Smooth muscle cell of the brain vasculature (primary cell): Measurements from ENCODE around the gene POP5.

Experiments used
- DNase-seq: peaks from one replicate; pipeline ENCODE4 v3.0.0-alpha.2; 2012; ENCODE audit warnings: low read depth, low spot score

The POP5 gene

DNA sequence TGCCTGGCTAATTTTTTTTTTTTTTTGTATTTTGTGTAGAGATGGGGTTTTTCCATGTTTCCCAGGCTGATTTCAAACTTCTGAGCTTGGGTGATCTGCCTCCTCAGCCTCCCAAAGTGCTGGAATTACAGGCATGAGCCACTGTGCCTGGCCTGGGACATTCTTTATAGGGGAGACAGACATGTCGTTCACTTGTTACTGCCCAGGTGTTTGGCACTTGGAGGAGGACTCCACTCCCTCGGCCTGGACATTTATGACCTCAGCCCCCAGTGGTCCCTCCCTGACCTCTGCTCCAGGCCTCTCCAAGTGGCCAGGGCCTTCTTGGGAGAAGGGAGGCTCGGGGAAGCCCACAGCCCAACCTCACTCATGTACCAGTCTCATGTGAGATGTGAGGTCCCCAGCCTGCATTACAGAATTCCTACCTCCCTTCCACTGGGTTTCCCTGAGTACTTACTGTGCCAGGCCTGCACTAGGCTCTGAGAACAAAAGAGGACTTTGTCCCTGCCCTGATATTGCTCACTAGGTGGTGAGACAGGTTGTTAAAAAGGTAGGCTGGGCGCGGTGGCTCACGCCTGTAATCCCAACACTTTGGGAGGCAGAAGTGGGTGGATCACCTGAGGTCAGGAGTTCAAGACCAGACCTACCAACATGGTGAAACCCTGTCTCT is 9.7 kb upstream of the POP5 start:
- no peak for DNase-seq

GRCh38 chr12:120588948-120589930 is 8.0 kb upstream of the POP5 start:
- no peak for DNase-seq

- DNase-seq = no peak
Measured at GRCh38 chr12:120588371-120588770, 7.2 kb upstream of the POP5 start.

DNA sequence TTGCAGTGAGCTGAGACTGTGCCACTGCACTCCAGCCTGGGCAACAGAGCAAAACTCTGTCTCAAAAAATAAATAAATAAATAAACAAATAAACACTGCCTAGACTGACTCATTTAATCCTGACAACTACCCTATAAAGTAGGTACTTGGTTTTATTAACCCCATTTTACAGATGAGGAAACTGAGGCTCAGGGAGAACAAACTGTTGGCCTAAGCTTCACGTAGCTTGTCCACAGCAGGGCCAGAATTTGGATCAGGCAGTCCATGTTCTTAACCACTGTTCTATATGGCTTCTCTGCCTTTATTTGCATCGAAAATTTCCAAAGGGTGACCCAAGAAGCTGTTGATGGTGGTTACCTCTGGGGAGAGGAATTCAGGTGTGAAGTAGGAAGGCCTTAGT is 5.7 kb upstream of the POP5 start:
- no peak for DNase-seq

DNA sequence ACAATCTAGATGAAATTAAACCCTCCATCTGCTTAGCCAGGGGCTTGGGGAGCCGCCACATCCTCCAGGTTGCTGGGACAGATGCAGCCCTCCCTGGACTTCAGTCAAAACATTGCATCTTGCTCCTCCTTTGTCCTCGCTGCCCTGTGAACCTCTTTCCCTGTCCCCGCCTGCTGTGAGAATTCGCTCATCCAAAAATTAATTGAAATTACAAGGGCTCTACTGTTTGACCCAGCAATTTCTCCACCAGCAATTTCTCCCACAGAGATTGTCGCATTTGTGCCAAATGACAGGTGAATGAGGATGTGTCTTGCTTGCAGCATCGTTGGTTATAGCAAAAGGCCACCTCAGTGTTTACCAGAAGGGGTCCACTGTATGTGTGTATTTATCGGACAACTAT is 5.0 kb upstream of the POP5 start:
- no peak for DNase-seq

- no peak for DNase-seq
Measured at GRCh38 chr12:120584343-120585149, 3.3 kb upstream of the POP5 start.

DNA sequence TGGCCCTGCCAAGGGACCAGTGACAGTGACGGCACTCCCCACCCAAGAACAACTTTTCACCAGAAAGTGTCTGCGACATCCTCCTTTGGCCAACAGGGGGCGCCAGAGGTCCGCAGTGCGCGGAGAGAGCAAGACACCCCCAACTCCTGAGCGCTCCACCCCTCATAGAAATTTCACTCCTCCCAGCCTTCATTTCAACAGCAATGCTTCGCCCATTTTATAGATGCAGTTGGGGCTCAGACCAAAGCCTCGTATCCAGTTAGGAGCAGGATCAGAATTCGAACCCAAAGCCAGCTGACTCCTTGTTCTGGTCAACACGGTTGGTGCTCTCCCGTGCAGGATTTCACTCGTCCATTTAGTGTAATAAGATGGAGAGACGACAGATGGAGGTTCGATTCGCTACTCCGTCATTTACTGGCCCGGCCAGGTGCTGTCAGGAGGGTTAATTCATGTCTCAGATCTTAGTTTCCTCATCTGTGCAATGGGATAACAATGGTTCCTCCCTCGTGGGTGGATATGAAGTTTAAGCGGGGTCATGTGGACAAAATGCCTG is 2.4 kb upstream of the POP5 start:
- peak; percentile 26 for DNase-seq

GRCh38 chr12:120581998-120582397 is 796 bp upstream of the POP5 start:
- no peak for DNase-seq

DNA sequence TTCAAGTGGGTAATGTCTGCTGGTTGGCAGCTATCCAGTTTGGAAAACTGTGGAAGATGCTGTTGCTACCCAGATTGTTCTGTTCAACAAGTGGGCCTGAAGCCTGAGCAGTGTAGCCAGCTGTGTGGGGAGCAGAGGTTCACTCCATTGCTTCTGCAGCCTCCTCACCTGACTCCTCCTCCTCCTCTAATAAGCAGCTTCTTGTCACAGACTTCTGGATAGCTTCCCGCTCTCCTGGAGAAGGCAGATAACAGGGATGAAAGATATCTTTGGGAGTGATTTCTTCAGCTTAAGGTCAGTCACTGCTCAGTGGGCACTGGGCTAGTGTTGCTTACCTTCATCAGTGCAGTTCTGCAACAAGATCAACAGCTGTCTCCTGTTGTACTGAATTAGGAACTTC is 2.0 kb downstream of the POP5 start:
- DNase-seq = no peak

DNA sequence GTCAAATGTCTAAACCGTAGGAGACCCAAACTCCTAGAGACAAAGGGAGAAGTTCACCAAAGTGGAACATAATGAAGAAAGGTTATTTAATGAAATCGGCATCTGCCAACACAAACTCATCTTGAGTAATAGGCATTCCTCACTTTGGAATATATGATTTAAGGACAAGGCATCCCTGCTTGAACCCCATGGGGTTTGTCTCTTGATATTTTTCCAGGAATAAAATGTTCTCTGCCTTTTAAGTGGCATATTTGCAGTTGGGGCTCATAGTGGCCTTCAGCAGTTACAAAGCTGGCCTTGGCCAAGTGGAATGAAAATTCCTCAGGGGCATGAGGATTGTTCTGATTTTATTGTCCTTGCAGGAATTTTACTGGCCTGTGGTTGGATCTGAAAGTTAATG is 7.1 kb downstream of the POP5 start:
- DNase-seq = no peak

GRCh38 chr12:120573560-120573959 is 7.6 kb downstream of the POP5 start:
- no peak for DNase-seq

DNA sequence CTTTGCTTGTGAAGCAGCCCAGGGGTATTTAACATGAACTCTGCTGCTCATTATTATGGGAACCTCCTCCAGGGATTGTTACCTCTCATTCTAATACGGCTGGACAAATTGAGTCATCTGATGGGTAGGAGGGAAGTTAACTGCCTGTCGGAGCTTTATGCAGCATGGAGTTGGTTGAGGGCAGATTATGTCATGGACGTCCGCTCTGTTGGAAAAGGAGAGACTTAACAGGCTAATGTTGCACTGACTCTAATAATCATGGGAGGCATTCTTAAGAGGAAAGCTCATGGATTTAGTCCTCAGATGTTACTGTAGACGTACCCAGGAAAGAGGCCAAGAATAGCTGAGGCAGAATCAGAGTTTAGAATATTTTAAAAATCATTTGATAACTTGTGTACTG is 9.9 kb downstream of the POP5 start:
- no peak for DNase-seq

- no peak for DNase-seq
Measured at GRCh38 chr12:120563495-120563894, 17.7 kb downstream of the POP5 start.

- DNase-seq = no peak
Measured at GRCh38 chr12:120562906-120563305, 18.3 kb downstream of the POP5 start.

DNA sequence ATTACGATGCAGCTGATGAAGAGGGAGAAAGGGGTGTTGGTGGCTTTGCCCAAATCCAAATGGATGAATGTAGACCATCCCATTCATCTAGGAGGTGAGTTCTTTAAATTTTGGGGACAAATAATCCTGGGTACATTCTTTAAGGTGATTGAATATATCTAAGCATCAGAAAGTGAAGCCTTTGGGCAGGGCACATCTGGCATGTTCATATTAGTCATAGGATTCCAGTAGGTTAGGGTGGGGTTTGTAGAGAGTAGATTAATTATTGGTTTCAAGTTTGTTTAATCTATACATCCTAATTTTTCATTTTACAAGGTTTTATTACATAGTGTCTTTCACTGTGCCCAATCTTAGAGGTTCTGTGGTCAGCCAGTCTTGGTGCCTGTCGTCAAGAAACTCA is 23.6 kb downstream of the POP5 start:
- no peak for DNase-seq

GRCh38 chr12:120554678-120555077 is 26.5 kb downstream of the POP5 start:
- DNase-seq = no peak

- no peak for DNase-seq
Measured at GRCh38 chr12:120546050-120546386, 35.2 kb downstream of the POP5 start.

GRCh38 chr12:120544691-120545090 is 36.5 kb downstream of the POP5 start:
- DNase-seq = no peak

- no peak for DNase-seq
Measured at GRCh38 chr12:120542166-120542565, 39.0 kb downstream of the POP5 start.

DNA sequence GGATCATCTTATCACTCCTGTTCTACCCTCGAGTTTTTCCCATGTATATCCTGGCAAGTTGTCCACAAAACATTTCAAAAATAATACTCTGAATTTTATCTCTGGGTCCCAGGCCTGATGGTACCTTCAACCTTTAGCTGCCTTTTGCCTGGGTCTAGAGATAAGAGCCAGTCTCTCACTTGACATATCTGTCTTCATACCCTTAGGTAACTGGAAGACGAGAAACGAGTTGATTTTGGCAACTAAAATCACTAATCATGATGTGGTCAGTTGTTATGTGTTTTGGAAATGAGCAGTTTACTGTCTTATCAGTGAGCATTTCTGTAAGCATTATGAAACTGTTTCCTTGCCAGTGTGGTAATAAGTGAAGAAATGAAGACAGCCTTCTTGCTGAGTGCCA is 40.8 kb downstream of the POP5 start:
- DNase-seq = no peak

GRCh38 chr12:120539303-120539702 is 41.9 kb downstream of the POP5 start:
- DNase-seq = no peak
